NCI-H128 (cell line): ENCODE measurements around the gene CDC37L1.

Experiments used
- DNase-seq: peaks from one replicate; lab custom pipeline; 2025; ENCODE audit not compliant: unreplicated experiment; lab: John Stamatoyannopoulos, UW

CDC37L1 gene

GRCh38 chr9:4668604-4669003 is 10.8 kb upstream of the CDC37L1 start:
- no peak for DNase-seq

GRCh38 chr9:4669890-4670289 is 9.5 kb upstream of the CDC37L1 start:
- DNase-seq: no peak

GRCh38 chr9:4670591-4670990 is 8.8 kb upstream of the CDC37L1 start:
- DNase-seq: no peak

GRCh38 chr9:4671737-4672136 is 7.6 kb upstream of the CDC37L1 start:
- no peak for DNase-seq

- DNase-seq: no peak
These were observed 4.6 kb upstream of the CDC37L1 start for GRCh38 chr9:4674783-4675182.

GRCh38 chr9:4677392-4677791 is 2.0 kb upstream of the CDC37L1 start:
- no peak for DNase-seq

- DNase-seq: no peak
These were observed 596 bp upstream of the CDC37L1 start for GRCh38 chr9:4678679-4679267.

- no peak for DNase-seq
These were observed 780 bp downstream of the CDC37L1 start for GRCh38 chr9:4680173-4680525.

- no peak for DNase-seq
These were observed 1.4 kb downstream of the CDC37L1 start for GRCh38 chr9:4680750-4681149.

- DNase-seq: no peak
These were observed 5.5 kb downstream of the CDC37L1 start for GRCh38 chr9:4684820-4685219.

GRCh38 chr9:4686112-4686511 is 6.7 kb downstream of the CDC37L1 start:
- DNase-seq: no peak

- DNase-seq: no peak
These were observed 7.2 kb downstream of the CDC37L1 start for GRCh38 chr9:4686584-4686983.

- no peak for DNase-seq
These were observed 9.7 kb downstream of the CDC37L1 start for GRCh38 chr9:4689021-4689420.

GRCh38 chr9:4689687-4690104 is 10.3 kb downstream of the CDC37L1 start:
- no peak for DNase-seq

- DNase-seq: no peak
These were observed 10.8 kb downstream of the CDC37L1 start for GRCh38 chr9:4690144-4690543.

- no peak for DNase-seq
These were observed 12.4 kb downstream of the CDC37L1 start for GRCh38 chr9:4691795-4692194.

GRCh38 chr9:4700091-4700490 is 20.7 kb downstream of the CDC37L1 start:
- no peak for DNase-seq

- no peak for DNase-seq
These were observed 21.6 kb downstream of the CDC37L1 start for GRCh38 chr9:4700932-4701331.

GRCh38 chr9:4701526-4701925 is 22.2 kb downstream of the CDC37L1 start:
- DNase-seq: no peak

GRCh38 chr9:4704129-4704528 is 24.8 kb downstream of the CDC37L1 start:
- no peak for DNase-seq

GRCh38 chr9:4706021-4706420 is 26.7 kb downstream of the CDC37L1 start:
- DNase-seq: no peak

GRCh38 chr9:4706971-4707622 is 27.7 kb downstream of the CDC37L1 start:
- DNase-seq: no peak

GRCh38 chr9:4709380-4709779 is 30.0 kb downstream of the CDC37L1 start:
- no peak for DNase-seq
